ENCODE results near the gene PRKACB. TPM values are rescaled to one million over a fixed set of nuclear protein-coding genes. Genes with fewer than 3 reads are reported as not detected.
A peak's percentile ranks its signal among the peaks of the same experiment; 100 is the strongest.
"Not testable (repeated sequence)": the region's sequence is repeated elsewhere in the genome, so short reads cannot be mapped to it uniquely, and the experiment has no call there.

Gene PRKACB
- total RNA-seq, 1 donor from 2014 or later: 53.1 TPM

- DNase-seq (ENCODE audit: low read depth, low spot score): no peak
Measured at GRCh38 chr1:84214115-84214956, 70.3 kb downstream of the PRKACB start.

GRCh38 chr1:84217239-84217638, 73.2 kb downstream of the PRKACB start:
- no peak for DNase-seq (ENCODE audit: low read depth, low spot score)

GRCh38 chr1:84223751-84224432, 79.8 kb downstream of the PRKACB start:
- no peak for DNase-seq (ENCODE audit: low read depth, low spot score)

GRCh38 chr1:84224905-84225304, 80.8 kb downstream of the PRKACB start:
- no peak for DNase-seq (ENCODE audit: low read depth, low spot score)

GRCh38 chr1:84225646-84226045, 81.6 kb downstream of the PRKACB start:
- no peak for DNase-seq (ENCODE audit: low read depth, low spot score)

- DNase-seq (ENCODE audit: low read depth, low spot score): not testable (repeated sequence)
Measured at GRCh38 chr1:84232676-84233075, 88.6 kb downstream of the PRKACB start.

GRCh38 chr1:84236256-84236655, 92.2 kb downstream of the PRKACB start:
- DNase-seq (ENCODE audit: low read depth, low spot score): no peak

GRCh38 chr1:84242641-84243040, 98.6 kb downstream of the PRKACB start:
- DNase-seq (ENCODE audit: low read depth, low spot score): no peak

- DNase-seq (ENCODE audit: low read depth, low spot score): peak; percentile 66
Measured at GRCh38 chr1:84245563-84245962, 101.5 kb downstream of the PRKACB start.

GRCh38 chr1:84246213-84246612, 102.1 kb downstream of the PRKACB start:
- no peak for DNase-seq (ENCODE audit: low read depth, low spot score)

GRCh38 chr1:84247425-84248220, 103.6 kb downstream of the PRKACB start:
- peak; percentile 81 for DNase-seq (ENCODE audit: low read depth, low spot score)

- DNase-seq (ENCODE audit: low read depth, low spot score): no peak
Measured at GRCh38 chr1:84250668-84251067, 106.6 kb downstream of the PRKACB start.

- DNase-seq (ENCODE audit: low read depth, low spot score): no peak
Measured at GRCh38 chr1:84253036-84253435, 109.0 kb downstream of the PRKACB start.

GRCh38 chr1:84253891-84254290, 109.8 kb downstream of the PRKACB start:
- no peak for DNase-seq (ENCODE audit: low read depth, low spot score)

GRCh38 chr1:84254703-84255238, 110.7 kb downstream of the PRKACB start:
- no peak for DNase-seq (ENCODE audit: low read depth, low spot score)

GRCh38 chr1:84255582-84255981, 111.5 kb downstream of the PRKACB start:
- no peak for DNase-seq (ENCODE audit: low read depth, low spot score)

- no peak for DNase-seq (ENCODE audit: low read depth, low spot score)
Measured at GRCh38 chr1:84257617-84258016, 113.5 kb downstream of the PRKACB start.

- no peak for DNase-seq (ENCODE audit: low read depth, low spot score)
Measured at GRCh38 chr1:84259376-84259775, 115.3 kb downstream of the PRKACB start.

GRCh38 chr1:84259989-84260388, 115.9 kb downstream of the PRKACB start:
- DNase-seq (ENCODE audit: low read depth, low spot score): no peak

GRCh38 chr1:84260852-84261518, 116.9 kb downstream of the PRKACB start:
- no peak for DNase-seq (ENCODE audit: low read depth, low spot score)

GRCh38 chr1:84264961-84265360, 120.9 kb downstream of the PRKACB start:
- no peak for DNase-seq (ENCODE audit: low read depth, low spot score)

Data from pulmonary artery endothelial cell (primary cell).